Measurements from ENCODE around the gene CADM2. TPM values are rescaled to one million over a fixed set of nuclear protein-coding genes. Genes with fewer than 3 reads are reported as not detected.

CADM2 gene
- total and polyA plus RNA-seq, 2 experiments from 2014 or later: 0.09 TPM; not detected in 1

DNA sequence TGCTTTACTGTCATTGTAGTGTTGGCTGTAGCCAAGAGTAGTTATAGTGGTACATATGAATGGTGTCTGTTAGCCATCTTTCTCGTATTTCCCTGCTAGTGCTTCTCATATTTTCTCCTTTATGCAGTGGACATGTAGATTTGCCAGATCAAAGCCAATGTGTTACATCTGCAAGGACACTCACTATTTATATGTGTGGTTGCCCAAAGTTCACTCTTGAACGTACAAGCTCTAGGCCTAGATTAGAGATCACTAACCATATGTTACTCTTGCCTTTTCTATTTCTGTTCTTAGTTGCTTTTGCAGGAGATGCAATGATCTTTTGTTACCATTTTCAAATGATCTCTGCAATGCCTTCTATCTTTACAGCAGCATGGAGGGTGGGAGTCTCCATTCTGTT lies 78.4 kb downstream of the CADM2 start:
- no peaks in the 10 kb centered on the region for H3K9me2 ChIP-seq (ENCODE audit: insufficient read depth)
- H3K9me3 ChIP-seq (ENCODE audit: low read depth): no peaks in the 10 kb centered on the region
- H3K79me2 ChIP-seq (ENCODE audit: insufficient read depth): no peaks in the 10 kb centered on the region
- no peaks in the 10 kb centered on the region for H4K20me1 ChIP-seq (ENCODE audit: insufficient read depth)
- no peak overlapping the region for H3K4me3 ChIP-seq
- H3K36me3 ChIP-seq (ENCODE audit: low read depth): no peaks in the 10 kb centered on the region
- H3F3A ChIP-seq (ENCODE audit: insufficient read depth): no peaks in the 10 kb centered on the region
- in situ Hi-C loops (cut with MboI): no loop called here
- H3K27ac ChIP-seq: no peak overlapping the region
- H3K9ac ChIP-seq: no peak overlapping the region
- H2AFZ ChIP-seq: no peak overlapping the region
- no peaks in the 10 kb centered on the region for H3K4me1 ChIP-seq (ENCODE audit: insufficient read depth)
- WGBS, 2 experiments (ENCODE audit: low coverage in 1 of 2, low lambda C conversion rate in 2 of 2, missing lambda C conversion rate in 2 of 2): 15% methylated on average over 2 of the region's 2 CpGs
- no peak overlapping the region for H3K4me2 ChIP-seq (ENCODE audit: unreplicated experiment)
- no peaks in the 10 kb centered on the region for H3K27me3 ChIP-seq (replicated peaks; ENCODE audit: insufficient read depth)
- no peak for DNase-seq
- TF ChIP-seq EZH2 (IDR thresholded peaks at IDR 0.05; ENCODE audit: insufficient read depth, poor library complexity, severe bottlenecking): no peak
- TF ChIP-seq EZH2phosphoT487 (IDR thresholded peaks at IDR 0.05; ENCODE audit: insufficient read depth, low read depth): no peak

DNA sequence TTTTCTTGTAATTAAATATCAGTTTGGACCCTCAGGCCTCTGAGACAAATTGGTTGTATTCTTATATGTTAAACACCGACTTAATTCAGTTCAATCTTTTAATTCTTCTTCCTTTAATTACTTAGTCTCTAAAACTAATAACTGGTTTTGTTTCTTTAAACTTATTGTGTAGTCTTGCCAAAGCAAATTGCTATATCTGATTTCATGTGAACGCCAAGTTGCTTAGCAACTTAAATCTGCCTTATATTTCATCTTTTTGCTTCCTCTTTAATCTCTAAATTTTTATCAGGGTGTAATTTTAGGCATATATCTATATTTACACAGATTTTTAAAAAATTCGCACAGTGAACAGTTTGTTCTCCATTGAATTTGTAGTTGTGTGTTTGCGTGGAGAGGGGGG lies 82.2 kb downstream of the CADM2 start:
- 28 to 33% methylated on average over 4 of the region's 4 CpGs for WGBS, 2 experiments (ENCODE audit: low coverage in 1 of 2, low lambda C conversion rate in 2 of 2, missing lambda C conversion rate in 2 of 2)
- DNase-seq: no peak
- no peaks in the 10 kb centered on the region for H3K27me3 ChIP-seq (replicated peaks; ENCODE audit: insufficient read depth)
- TF ChIP-seq EZH2phosphoT487 (IDR thresholded peaks at IDR 0.05; ENCODE audit: insufficient read depth, low read depth): no peak
- TF ChIP-seq EZH2 (IDR thresholded peaks at IDR 0.05; ENCODE audit: insufficient read depth, poor library complexity, severe bottlenecking): no peak
- no peaks in the 10 kb centered on the region for H4K20me1 ChIP-seq (ENCODE audit: insufficient read depth)
- in situ Hi-C loops (cut with MboI): no loop called here
- no peak overlapping the region for H3K4me3 ChIP-seq
- H3K4me2 ChIP-seq (ENCODE audit: unreplicated experiment): no peak overlapping the region
- H3K4me1 ChIP-seq (ENCODE audit: insufficient read depth): no peaks in the 10 kb centered on the region
- no peak overlapping the region for H3K9ac ChIP-seq
- H3K27ac ChIP-seq: no peak overlapping the region
- no peak overlapping the region for H2AFZ ChIP-seq
- H3K9me3 ChIP-seq (ENCODE audit: low read depth): no peaks in the 10 kb centered on the region
- no peaks in the 10 kb centered on the region for H3K79me2 ChIP-seq (ENCODE audit: insufficient read depth)
- H3K9me2 ChIP-seq (ENCODE audit: insufficient read depth): no peaks in the 10 kb centered on the region
- no peaks in the 10 kb centered on the region for H3K36me3 ChIP-seq (ENCODE audit: low read depth)
- no peaks in the 10 kb centered on the region for H3F3A ChIP-seq (ENCODE audit: insufficient read depth)

DNA sequence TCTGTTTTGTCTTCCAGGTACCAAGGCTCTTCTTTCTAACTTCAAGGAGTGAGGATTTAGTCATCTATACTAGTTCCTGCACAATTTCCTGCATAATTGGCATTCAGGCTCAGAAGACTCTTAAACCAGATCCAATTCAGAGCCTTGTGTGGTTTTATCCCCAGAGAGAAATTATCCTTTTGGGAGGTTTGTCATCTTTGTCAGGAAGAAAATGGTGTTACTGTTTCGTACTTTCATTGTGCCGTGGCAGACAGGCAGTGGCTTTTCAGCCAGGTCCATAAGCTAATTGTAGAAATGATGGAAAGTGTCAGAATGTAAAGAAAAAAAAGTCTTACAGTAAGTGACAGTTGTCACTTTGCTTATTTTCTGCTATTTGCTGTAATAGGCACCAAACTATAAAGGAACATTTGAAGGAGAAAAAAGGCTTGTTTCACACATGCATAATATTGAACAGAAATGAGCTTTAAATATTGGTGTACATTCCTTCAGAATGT lies 82.8 kb downstream of the CADM2 start:
- 27 to 35% methylated on average over 2 of the region's 2 CpGs for WGBS, 2 experiments (ENCODE audit: low coverage in 1 of 2, low lambda C conversion rate in 2 of 2, missing lambda C conversion rate in 2 of 2)
- no peaks in the 10 kb centered on the region for H3K79me2 ChIP-seq (ENCODE audit: insufficient read depth)
- no peak overlapping the region for H3K4me2 ChIP-seq (ENCODE audit: unreplicated experiment)
- H3K4me3 ChIP-seq: no peak overlapping the region
- in situ Hi-C loops (cut with MboI): no loop called here
- no peaks in the 10 kb centered on the region for H4K20me1 ChIP-seq (ENCODE audit: insufficient read depth)
- no peaks in the 10 kb centered on the region for H3K36me3 ChIP-seq (ENCODE audit: low read depth)
- no peaks in the 10 kb centered on the region for H3K27me3 ChIP-seq (replicated peaks; ENCODE audit: insufficient read depth)
- H3K4me1 ChIP-seq (ENCODE audit: insufficient read depth): no peaks in the 10 kb centered on the region
- DNase-seq: no peak
- H3K9ac ChIP-seq: no peak overlapping the region
- H3K27ac ChIP-seq: no peak overlapping the region
- no peak for TF ChIP-seq EZH2phosphoT487 (IDR thresholded peaks at IDR 0.05; ENCODE audit: insufficient read depth, low read depth)
- no peak for TF ChIP-seq EZH2 (IDR thresholded peaks at IDR 0.05; ENCODE audit: insufficient read depth, poor library complexity, severe bottlenecking)
- no peaks in the 10 kb centered on the region for H3F3A ChIP-seq (ENCODE audit: insufficient read depth)
- H3K9me3 ChIP-seq (ENCODE audit: low read depth): no peaks in the 10 kb centered on the region
- H2AFZ ChIP-seq: no peak overlapping the region
- no peaks in the 10 kb centered on the region for H3K9me2 ChIP-seq (ENCODE audit: insufficient read depth)

DNA sequence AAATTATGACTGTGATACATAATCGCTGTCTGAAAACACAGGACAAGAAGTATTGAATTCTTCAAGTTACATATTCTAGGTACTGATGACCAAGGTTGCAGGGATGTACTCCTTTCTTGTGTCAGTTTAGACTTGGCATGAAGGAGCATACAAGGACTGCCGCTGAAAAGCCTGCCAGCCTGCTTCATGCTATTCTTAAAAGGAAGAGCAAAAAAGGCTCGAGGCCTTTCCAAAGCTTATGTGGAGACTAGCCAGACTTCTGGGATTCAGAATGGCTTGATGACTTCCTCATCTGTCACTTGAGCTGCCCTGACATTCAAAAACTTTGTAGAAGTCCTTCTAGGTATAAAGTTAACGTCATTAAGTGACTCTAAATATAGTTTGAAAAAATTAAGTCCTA lies 92.0 kb downstream of the CADM2 start:
- TF ChIP-seq EZH2phosphoT487 (IDR thresholded peaks at IDR 0.05; ENCODE audit: insufficient read depth, low read depth): no peak
- TF ChIP-seq EZH2 (IDR thresholded peaks at IDR 0.05; ENCODE audit: insufficient read depth, poor library complexity, severe bottlenecking): no peak
- no peaks in the 10 kb centered on the region for H3K79me2 ChIP-seq (ENCODE audit: insufficient read depth)
- H3K27ac ChIP-seq: no peak overlapping the region
- no peaks in the 10 kb centered on the region for H3K27me3 ChIP-seq (replicated peaks; ENCODE audit: insufficient read depth)
- H3F3A ChIP-seq (ENCODE audit: insufficient read depth): no peaks in the 10 kb centered on the region
- H3K4me2 ChIP-seq (ENCODE audit: unreplicated experiment): no peak overlapping the region
- DNase-seq: no peak
- 7 to 12% methylated on average over 4 of the region's 4 CpGs for WGBS, 2 experiments (ENCODE audit: low coverage in 1 of 2, low lambda C conversion rate in 2 of 2, missing lambda C conversion rate in 2 of 2)
- no peaks in the 10 kb centered on the region for H3K9me2 ChIP-seq (ENCODE audit: insufficient read depth)
- H3K9me3 ChIP-seq (ENCODE audit: low read depth): no peaks in the 10 kb centered on the region
- H3K4me3 ChIP-seq: no peak overlapping the region
- no peaks in the 10 kb centered on the region for H3K36me3 ChIP-seq (ENCODE audit: low read depth)
- H3K4me1 ChIP-seq (ENCODE audit: insufficient read depth): no peaks in the 10 kb centered on the region
- no peak overlapping the region for H2AFZ ChIP-seq
- no peak overlapping the region for H3K9ac ChIP-seq
- no peaks in the 10 kb centered on the region for H4K20me1 ChIP-seq (ENCODE audit: insufficient read depth)
- in situ Hi-C loops (cut with MboI): no loop called here

DNA sequence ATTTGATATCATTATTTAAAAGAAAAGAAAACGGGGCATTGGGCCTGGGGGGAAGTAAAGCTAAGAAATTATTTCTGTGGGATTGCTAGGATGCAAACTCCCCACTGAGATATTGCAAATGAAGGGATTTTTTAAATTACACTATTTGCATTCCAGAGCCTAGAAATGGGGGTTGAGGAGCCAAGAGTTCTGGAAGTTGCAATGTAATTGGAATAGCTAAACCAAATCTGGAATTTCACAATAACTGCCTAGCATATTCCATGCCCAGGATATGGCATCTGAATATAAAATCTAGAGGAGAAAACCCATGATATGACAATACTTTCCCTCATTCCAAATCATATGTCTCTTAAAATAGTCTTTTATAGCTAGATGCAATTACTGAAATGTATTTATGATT lies 93.0 kb downstream of the CADM2 start:
- H3F3A ChIP-seq (ENCODE audit: insufficient read depth): no peaks in the 10 kb centered on the region
- H3K9me3 ChIP-seq (ENCODE audit: low read depth): no peaks in the 10 kb centered on the region
- no peak overlapping the region for H3K4me2 ChIP-seq (ENCODE audit: unreplicated experiment)
- H3K27ac ChIP-seq: no peak overlapping the region
- DNase-seq: no peak
- no peaks in the 10 kb centered on the region for H3K79me2 ChIP-seq (ENCODE audit: insufficient read depth)
- H3K9ac ChIP-seq: no peak overlapping the region
- H4K20me1 ChIP-seq (ENCODE audit: insufficient read depth): no peaks in the 10 kb centered on the region
- H3K27me3 ChIP-seq (replicated peaks; ENCODE audit: insufficient read depth): no peaks in the 10 kb centered on the region
- no peaks in the 10 kb centered on the region for H3K9me2 ChIP-seq (ENCODE audit: insufficient read depth)
- in situ Hi-C loops (cut with MboI): no loop called here
- H3K4me3 ChIP-seq: no peak overlapping the region
- H3K4me1 ChIP-seq (ENCODE audit: insufficient read depth): no peaks in the 10 kb centered on the region
- TF ChIP-seq EZH2 (IDR thresholded peaks at IDR 0.05; ENCODE audit: insufficient read depth, poor library complexity, severe bottlenecking) (no peak), EZH2phosphoT487 (IDR thresholded peaks at IDR 0.05; ENCODE audit: insufficient read depth, low read depth) (no peak)
- no peaks in the 10 kb centered on the region for H3K36me3 ChIP-seq (ENCODE audit: low read depth)
- H2AFZ ChIP-seq: no peak overlapping the region
- WGBS, 2 experiments (ENCODE audit: low coverage in 1 of 2, low lambda C conversion rate in 2 of 2, missing lambda C conversion rate in 2 of 2): 2 to 8% methylated on average over 1 of the region's 1 CpG
